Lower leg skin (tissue), 4 donors: ENCODE data around the gene C10orf71. TPM values are rescaled to one million over a fixed set of nuclear protein-coding genes. Genes with fewer than 3 reads are reported as not detected.
A peak's percentile ranks its signal among the peaks of the same experiment; 100 is the strongest.

Experiments
- DNase-seq, 2 donors: peaks; one replicate each; pipeline ENCODE4 v3.0.0-alpha.2; 2019; ENCODE audit warnings: low spot score in 2 of 2
- H3K4me3 ChIP-seq: fragments of 200-600 bp; sonication (generic); 2 replicates; pipeline ENCODE4 v1.5.1; 2017; ENCODE audit warnings: mild to moderate bottlenecking, low read depth; ENCODE audit not compliant: poor library complexity, severe bottlenecking
- POLR2A ChIP-seq, 2 donors: fragments of 450-650 bp; IDR thresholded peaks; one replicate each; pipeline ENCODE4 v1.6.1; 2016 to 2017; ENCODE audit warnings: antibody characterized with exemption in 2 of 2, mild to moderate bottlenecking in 1 of 2, moderate library complexity in 1 of 2
- WGBS, 2 donors: methylation state at CpG; one replicate each; pipeline ENCODE4 v1.1.5; 2018; 5-methylcytosine and 5-hydroxymethylcytosine counted together
- intact Hi-C: fragments of 100-400 bp; cut with DNase I; formaldehyde crosslinking; loops from one replicate; pipeline ENCODE4 v1.15.0; 2023; ENCODE audit warnings: low total_unique reads
- total RNA-seq, 4 donors: library from RNA; depleted of rRNA; stranded (reverse); fragments of >200 nt; gene quantifications; one replicate each; pipeline ENCODE4 v1.1.0, GENCODE V29; 2016
- TF ChIP-seq, protein P1 (sequence below), 3 donors: fragments of 450-650 bp; IDR thresholded peaks; one replicate each; pipeline ENCODE4 v1.5.1; 2016; ENCODE audit warnings: antibody characterized with exemption in 3 of 3, mild to moderate bottlenecking in 3 of 3, moderate library complexity in 2 of 3

Gene C10orf71
- total RNA-seq, 4 donors from 2014 or later: not detected

DNA sequence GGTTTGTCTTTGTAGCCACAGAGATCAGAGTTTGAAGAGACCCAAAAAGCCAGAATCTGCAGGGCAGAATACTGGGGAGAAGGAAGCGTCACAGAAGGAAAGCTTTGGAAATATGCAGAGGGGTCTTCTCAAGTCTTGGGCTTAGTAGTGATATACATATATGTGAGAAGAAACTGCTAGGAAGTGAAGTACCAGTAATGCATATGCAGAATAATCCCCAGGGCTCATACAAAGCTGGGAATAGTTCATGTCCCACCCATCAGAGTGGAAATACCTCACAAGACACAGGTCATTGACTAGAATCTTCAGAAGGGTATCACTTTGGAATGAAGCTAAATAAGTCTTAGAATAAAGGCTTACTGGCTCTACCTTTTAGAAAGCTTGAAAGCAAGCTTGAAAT is 39.6 kb downstream of the C10orf71 start:
- TF ChIP-seq POLR2A (IDR thresholded peaks at IDR 0.05): no peak
- TF ChIP-seq, protein P1, sequence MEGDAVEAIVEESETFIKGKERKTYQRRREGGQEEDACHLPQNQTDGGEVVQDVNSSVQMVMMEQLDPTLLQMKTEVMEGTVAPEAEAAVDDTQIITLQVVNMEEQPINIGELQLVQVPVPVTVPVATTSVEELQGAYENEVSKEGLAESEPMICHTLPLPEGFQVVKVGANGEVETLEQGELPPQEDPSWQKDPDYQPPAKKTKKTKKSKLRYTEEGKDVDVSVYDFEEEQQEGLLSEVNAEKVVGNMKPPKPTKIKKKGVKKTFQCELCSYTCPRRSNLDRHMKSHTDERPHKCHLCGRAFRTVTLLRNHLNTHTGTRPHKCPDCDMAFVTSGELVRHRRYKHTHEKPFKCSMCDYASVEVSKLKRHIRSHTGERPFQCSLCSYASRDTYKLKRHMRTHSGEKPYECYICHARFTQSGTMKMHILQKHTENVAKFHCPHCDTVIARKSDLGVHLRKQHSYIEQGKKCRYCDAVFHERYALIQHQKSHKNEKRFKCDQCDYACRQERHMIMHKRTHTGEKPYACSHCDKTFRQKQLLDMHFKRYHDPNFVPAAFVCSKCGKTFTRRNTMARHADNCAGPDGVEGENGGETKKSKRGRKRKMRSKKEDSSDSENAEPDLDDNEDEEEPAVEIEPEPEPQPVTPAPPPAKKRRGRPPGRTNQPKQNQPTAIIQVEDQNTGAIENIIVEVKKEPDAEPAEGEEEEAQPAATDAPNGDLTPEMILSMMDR (IDR thresholded peaks at IDR 0.05): no peak
- H3K4me3 ChIP-seq: no peak overlapping the region
- 85 to 100% methylated on average over 1 of the region's 1 CpG for WGBS, 2 donors
- no peak for DNase-seq
- intact Hi-C loops: no loop called here

- intact Hi-C loops: no loop called here
- no peak for DNase-seq
- TF ChIP-seq POLR2A (IDR thresholded peaks at IDR 0.05): no peak
- TF ChIP-seq, protein P1 (IDR thresholded peaks at IDR 0.05): no peak
- WGBS, 2 donors: 65 to 73% methylated on average over 2 of the region's 2 CpGs
- no peak overlapping the region for H3K4me3 ChIP-seq
Observed at GRCh38 chr10:49344840-49345239, 45.9 kb downstream of the C10orf71 start.

DNA sequence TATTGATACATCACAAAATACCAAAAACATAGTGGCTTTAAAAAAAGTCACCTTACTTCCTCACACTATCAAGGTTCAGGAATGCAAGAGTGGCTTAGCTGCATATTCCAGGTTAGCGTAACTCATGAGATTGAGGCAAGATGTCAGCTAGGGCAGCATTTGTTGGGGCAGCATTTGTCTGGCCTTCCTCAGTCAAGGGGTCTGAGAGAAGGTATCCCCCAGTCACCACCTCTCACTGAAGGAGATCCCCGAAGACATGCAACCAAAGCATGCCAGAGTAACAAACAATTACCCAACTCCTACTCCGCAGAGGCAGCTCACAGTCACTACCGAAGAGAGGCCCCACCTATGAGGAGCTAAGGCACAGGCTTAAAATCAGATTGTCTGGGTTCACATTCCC is 48.4 kb downstream of the C10orf71 start:
- intact Hi-C loops: no loop called here

DNA sequence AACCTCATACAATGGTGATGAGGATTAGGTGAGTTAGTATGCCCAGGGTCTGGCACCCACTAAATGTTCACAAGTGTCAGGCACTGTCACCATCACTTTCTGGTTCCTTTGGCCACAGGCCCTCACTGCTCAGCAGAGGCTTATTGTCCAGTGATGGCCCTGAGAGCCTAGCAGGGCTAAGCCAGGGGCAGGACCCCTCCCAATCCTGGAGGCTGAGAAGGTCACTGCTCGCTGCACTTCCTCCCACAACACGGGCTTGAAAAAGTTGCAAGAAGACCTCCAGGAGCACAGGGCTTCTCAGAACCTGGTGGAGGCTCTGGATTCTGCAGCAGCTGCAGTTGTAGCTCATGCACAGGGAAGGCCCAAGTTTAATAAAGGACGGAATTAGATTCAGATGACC is 48.9 kb downstream of the C10orf71 start:
- intact Hi-C loops: no loop called here
- TF ChIP-seq, protein P1 (IDR thresholded peaks at IDR 0.05): no peak
- no peak for TF ChIP-seq POLR2A (IDR thresholded peaks at IDR 0.05)
- 75 to 94% methylated on average over 3 of the region's 3 CpGs for WGBS, 2 donors
- no peak overlapping the region for H3K4me3 ChIP-seq
- DNase-seq: peak in 1 of 2 donors; percentile 72

More for the DNA sequence above, 48.4 kb downstream of the C10orf71 start:
- WGBS, 2 donors: 80 to 97% methylated on average over 4 of the region's 4 CpGs
- peak in 1 of 2 donors; percentile 34 for DNase-seq
- no peak overlapping the region for H3K4me3 ChIP-seq
- TF ChIP-seq POLR2A (IDR thresholded peaks at IDR 0.05): no peak
- TF ChIP-seq, protein P1 (IDR thresholded peaks at IDR 0.05): no peak

GRCh38 chr10:49348593-49348992 is 49.6 kb downstream of the C10orf71 start:
- DNase-seq: peak in 1 of 2 donors; percentile 32
- H3K4me3 ChIP-seq: no peak overlapping the region
- TF ChIP-seq, protein P1 (IDR thresholded peaks at IDR 0.05): no peak
- no peak for TF ChIP-seq POLR2A (IDR thresholded peaks at IDR 0.05)
- 68 to 81% methylated on average over 2 of the region's 2 CpGs for WGBS, 2 donors
- intact Hi-C loops: no loop called here

DNA sequence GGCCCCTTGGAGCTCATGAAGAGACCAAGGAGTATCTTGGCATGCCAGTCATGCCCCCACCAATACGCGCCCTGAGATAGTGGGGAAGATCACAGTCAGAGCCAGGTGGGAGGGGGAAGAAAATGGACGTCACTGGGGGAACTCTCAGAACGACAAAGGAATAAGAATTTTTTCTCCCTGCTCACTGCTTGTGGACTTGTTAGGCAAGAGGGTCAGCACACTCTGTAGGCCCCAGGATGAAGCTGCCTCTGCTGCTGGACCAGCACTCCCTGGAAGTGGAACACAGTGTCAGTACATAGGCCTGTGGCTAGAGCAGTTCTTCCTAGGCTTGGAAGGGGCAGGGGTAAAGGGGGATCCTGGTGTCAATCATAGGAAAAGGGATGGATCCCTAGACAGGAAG is 50.4 kb downstream of the C10orf71 start:
- no peak overlapping the region for H3K4me3 ChIP-seq

More for the DNA sequence above, 50.4 kb downstream of the C10orf71 start:
- TF ChIP-seq, protein P1 (IDR thresholded peaks at IDR 0.05): no peak
- no peak for TF ChIP-seq POLR2A (IDR thresholded peaks at IDR 0.05)
- DNase-seq: no peak
- WGBS, 2 donors: 88 to 95% methylated on average over 4 of the region's 4 CpGs
- intact Hi-C loops: no loop called here
